ENCODE measurements around the gene ANK2.

GRCh38 chr4:113368056-113368455 lies 318.6 kb downstream of the ANK2 start:
- no peak for TF ChIP-seq EZH2phosphoT487 (IDR thresholded peaks at IDR 0.05; ENCODE audit: insufficient read depth, low read depth)
- no peak for TF ChIP-seq EZH2 (IDR thresholded peaks at IDR 0.05; ENCODE audit: insufficient read depth, poor library complexity, severe bottlenecking)

Data from GM23248 (cell line).